GM18858 (cell line): ENCODE data around the gene SLC38A7.
"Not testable (repeated sequence)": the region's sequence is repeated elsewhere in the genome, so short reads cannot be mapped to it uniquely, and the experiment has no call there.

Source experiments
- ATAC-seq: cut with Tn5 transposase; IDR thresholded peaks from one replicate; pipeline ENCODE4 v1.9.1; 2021; ENCODE audit not compliant: unreplicated experiment

Gene SLC38A7

GRCh38 chr16:58638148-58639036 is 46.2 kb downstream of the SLC38A7 start:
- no peak for ATAC-seq

- ATAC-seq = not testable (repeated sequence)
Observed at GRCh38 chr16:58637021-58637420, 47.5 kb downstream of the SLC38A7 start.

- no peak for ATAC-seq
Observed at GRCh38 chr16:58636466-58636865, 48.1 kb downstream of the SLC38A7 start.

GRCh38 chr16:58635502-58635901 is 49.1 kb downstream of the SLC38A7 start:
- no peak for ATAC-seq

GRCh38 chr16:58634265-58634802 is 50.2 kb downstream of the SLC38A7 start:
- ATAC-seq = no peak

- ATAC-seq = peak; percentile 84
Observed at GRCh38 chr16:58629733-58630640, 54.6 kb downstream of the SLC38A7 start, which contains the start of gene CNOT1. Gene CNOT1 (minus strand): TSS chr16:58629826. CDS start chr16:58599337, 30,489 bp downstream.

- no peak for ATAC-seq
Observed at GRCh38 chr16:58628845-58629732, 55.5 kb downstream of the SLC38A7 start.

GRCh38 chr16:58624209-58624608 is 60.4 kb downstream of the SLC38A7 start:
- ATAC-seq = no peak

GRCh38 chr16:58620396-58620795 is 64.2 kb downstream of the SLC38A7 start:
- no peak for ATAC-seq

GRCh38 chr16:58615280-58615679 is 69.3 kb downstream of the SLC38A7 start:
- ATAC-seq = no peak
